ENCODE results near the gene ZNF420. TPM values are rescaled to one million over a fixed set of nuclear protein-coding genes. Genes with fewer than 3 reads are reported as not detected.

ZNF420 gene
- total RNA-seq, 1 donor from 2014 or later: 8.4 TPM

DNA sequence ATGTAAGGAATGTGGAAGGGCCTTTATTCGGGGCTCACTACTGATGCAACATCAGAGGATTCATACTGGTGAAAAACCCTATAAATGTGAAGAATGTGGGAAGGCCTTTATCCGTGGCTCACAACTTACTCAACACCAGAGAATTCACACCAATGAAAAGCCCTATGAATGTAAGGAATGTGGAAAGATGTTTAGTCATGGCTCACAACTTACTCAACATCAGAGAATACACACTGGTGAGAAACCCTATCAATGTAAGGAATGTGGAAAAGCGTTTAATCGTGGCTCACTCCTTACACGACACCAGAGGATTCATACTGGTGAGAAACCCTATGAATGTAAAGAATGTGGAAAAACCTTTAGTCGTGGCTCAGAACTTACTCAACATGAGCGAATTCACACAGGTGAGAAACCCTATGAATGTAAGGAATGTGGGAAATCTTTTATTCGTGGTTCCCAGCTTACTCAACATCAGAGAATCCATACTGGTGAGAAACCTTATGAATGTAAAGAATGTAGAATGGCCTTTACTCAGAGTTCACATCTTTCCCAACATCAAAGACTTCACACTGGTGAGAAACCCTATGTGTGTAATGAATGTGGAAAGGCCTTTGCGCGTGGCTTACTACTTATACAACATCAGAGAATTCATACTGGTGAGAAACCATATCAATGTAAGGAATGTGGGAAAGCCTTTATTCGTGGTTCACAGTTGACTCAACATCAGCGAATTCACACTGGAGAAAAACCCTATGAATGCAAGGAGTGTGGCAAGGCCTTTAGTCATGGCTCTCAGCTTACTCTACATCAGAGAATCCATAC, 50.0 kb downstream of the ZNF420 start:
- intact Hi-C loops (cut with micrococcal nuclease): no loop called here
- no peak for ATAC-seq
- no peak for DNase-seq

DNA sequence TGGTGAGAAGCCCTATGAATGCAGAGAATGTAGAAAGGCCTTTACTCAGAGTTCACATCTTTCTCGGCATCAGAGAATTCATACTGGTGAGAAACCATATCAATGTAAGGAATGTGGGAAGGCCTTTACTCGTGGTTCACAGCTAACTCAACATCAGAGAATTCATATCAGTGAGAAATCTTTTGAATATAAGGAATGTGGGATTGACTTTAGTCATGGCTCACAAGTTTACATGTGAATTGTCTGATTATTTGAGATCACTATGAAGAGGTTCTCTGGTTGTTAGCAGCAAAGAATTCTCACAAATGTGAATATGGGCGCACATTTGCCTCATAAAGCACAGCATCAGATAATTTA, 50.6 kb downstream of the ZNF420 start:
- DNase-seq (no peak), ATAC-seq (no peak)
- intact Hi-C loops (cut with micrococcal nuclease): no loop called here

GRCh38 chr19:37136111-37136510, 57.9 kb downstream of the ZNF420 start:
- DNase-seq: no peak
- no peak for ATAC-seq
- intact Hi-C loops (cut with micrococcal nuclease): no loop called here

DNA sequence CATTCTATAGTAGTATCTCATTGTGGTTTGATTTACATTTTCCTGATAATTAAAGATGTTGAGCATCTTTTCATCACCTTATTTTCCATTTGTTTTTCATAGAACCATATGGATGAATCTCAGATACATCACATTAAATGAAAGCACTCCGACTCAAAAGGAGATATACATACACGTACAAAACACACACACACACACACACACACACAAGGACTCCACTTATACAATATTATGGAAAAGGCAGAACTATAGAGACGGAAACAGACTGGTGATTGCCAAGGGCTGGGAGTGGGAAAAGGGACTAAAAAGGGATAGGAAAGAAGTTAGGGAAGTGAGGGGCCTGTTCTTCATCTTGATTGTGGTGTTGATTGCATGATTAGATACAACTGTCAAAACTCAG, 70.0 kb downstream of the ZNF420 start:
- DNase-seq (no peak), ATAC-seq (no peak)
- intact Hi-C loops (cut with micrococcal nuclease): no loop called here

DNA sequence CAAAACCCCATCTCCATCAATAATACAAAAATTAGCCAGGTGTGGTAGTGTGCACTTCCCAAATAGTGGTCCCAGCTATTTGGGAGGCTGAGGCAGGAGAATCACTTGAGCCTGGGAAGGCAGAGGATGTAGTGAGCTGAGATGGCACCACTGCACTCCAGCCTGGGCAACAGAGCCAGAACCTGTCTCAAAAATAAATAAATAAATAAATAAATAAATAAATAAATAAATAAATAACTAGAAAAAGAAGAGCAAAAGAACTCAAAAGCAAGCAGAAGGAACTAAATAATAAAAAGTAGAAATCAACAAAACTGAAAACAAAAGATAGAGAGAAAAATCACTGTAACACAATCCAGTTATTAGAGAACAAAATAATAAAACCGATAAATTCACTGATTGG, 81.9 kb downstream of the ZNF420 start:
- DNase-seq (no peak), ATAC-seq (no peak)
- intact Hi-C loops (cut with micrococcal nuclease): no loop called here

GRCh38 chr19:37165635-37166034, 87.4 kb downstream of the ZNF420 start:
- ATAC-seq (no peak), DNase-seq (no peak)
- intact Hi-C loops (cut with micrococcal nuclease): no loop called here

DNA sequence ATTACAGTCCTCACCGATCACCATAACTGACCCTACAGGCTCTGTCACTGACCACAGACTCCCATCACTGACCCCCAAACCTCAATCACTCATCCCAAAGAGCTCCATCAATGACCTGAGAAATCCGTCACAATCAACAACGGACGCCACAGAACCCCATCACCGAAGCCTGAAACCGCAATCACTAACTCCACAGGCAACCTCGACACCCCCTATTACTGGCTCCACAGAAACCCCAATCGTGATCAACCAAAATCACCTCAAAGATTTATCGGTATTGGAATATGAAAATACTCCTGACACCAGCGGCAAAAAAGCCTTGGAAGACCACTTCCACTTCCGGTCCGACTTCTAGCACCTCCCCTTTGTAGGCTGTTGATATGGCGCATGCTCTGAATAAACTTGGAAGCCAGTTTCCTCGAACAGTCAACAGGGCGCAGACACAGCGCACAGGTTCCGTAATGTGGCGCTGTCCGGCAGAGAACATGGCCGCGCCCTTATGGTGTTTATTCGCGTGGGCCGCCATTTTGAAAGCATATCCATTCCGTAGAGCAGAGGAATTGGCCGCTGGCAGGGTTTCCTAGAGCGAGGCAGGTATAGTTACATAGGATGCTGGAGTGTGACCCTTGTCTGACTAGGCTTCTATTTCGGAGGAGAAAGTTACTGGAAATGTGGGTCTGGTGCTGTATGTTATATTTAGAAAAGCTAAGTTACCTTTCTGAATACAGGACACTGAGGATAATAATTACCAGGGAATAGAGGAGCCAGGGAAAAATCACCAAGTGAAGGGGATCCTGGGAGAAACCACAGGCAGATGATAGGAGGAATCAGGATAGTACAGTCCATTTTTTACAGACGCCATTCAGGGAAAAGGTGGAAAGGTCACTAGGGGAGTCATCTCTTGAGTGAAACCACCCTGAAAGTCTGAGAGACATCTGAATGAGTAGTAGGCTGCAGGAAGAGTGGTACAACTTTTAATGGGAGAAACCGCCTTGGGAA, 94.4 kb downstream of the ZNF420 start, which contains the start of gene ZNF585A:
Gene ZNF585A (minus strand): TSS at position 328 of the 999 bp plus-strand sequence. CDS start 2,785 bp downstream, outside the sequence.
- intact Hi-C loops (cut with micrococcal nuclease): no loop called here
- peak; percentile 100 for ATAC-seq
- peak; percentile 92 for DNase-seq

Other genes starting within 250 kb of the ZNF420 start
- gene ZNF790, start 240.0 kb upstream of the ZNF420 start, total RNA-seq: 10.8 TPM
- 2.9 TPM for gene ZNF345, start 227.6 kb upstream of the ZNF420 start, total RNA-seq
- gene ZNF829, start 162.1 kb upstream of the ZNF420 start, total RNA-seq: 2.8 TPM
- gene ZNF568, start 162.1 kb upstream of the ZNF420 start, total RNA-seq: 7.4 TPM
- 12.3 TPM for gene ZNF585A, start 94.3 kb downstream of the ZNF420 start, total RNA-seq
- gene ZNF585B, start 132.1 kb downstream of the ZNF420 start, total RNA-seq: 10.8 TPM
- gene ZNF383, start 139.8 kb downstream of the ZNF420 start, total RNA-seq: 9.3 TPM